Adrenal gland (tissue), 5 donors: Measurements from ENCODE around the gene ENTHD1.

ENCODE experiments used
- CTCF ChIP-seq, 6 experiments: fragments of 450-650 bp in 4 of 6; fragments of 200-600 bp in 2 of 6; sonication (generic) in 1 of 6; IDR thresholded peaks; 1 replicate in 5 of 6; 2 replicates in 1 of 6; pipeline versions ENCODE4 v1.5.1 to v1.8.0; 2016 to 2021; ENCODE audit warnings: antibody characterized with exemption in 6 of 6, mild to moderate bottlenecking in 2 of 6, moderate library complexity in 1 of 6
- POLR2A ChIP-seq, 2 donors: fragments of 450-650 bp; IDR thresholded peaks; one replicate each; pipeline ENCODE4 v1.6.1; 2017; ENCODE audit warnings: antibody characterized with exemption in 2 of 2, mild to moderate bottlenecking in 2 of 2, moderate library complexity in 1 of 2
- donor health status: DM: no; HTN: no; CAD: no.

GRCh38 chr22:39913886-39914285 is 20.3 kb upstream of the ENTHD1 start:
- no peak for TF ChIP-seq CTCF (IDR thresholded peaks at IDR 0.05)
- TF ChIP-seq POLR2A (IDR thresholded peaks at IDR 0.05) = no peak
